OCI-LY3 (cell line): ENCODE results near the gene FHOD3.

ENCODE experiments used
- EZH2phosphoT487 ChIP-seq: fragments of 200-600 bp; shearing (Covaris generic); IDR thresholded peaks from 2 replicates; pipeline ENCODE4 v1.6.1; 2018; ENCODE audit warnings: antibody characterized with exemption, mixed run types, low read depth
- TF ChIP-seq, protein P1 (sequence below): fragments of 200-600, 300-600 bp; sonication (generic); IDR thresholded peaks from 2 replicates; pipeline ENCODE4 v1.5.1; 2014; ENCODE audit warnings: antibody characterized with exemption, low read length, low read depth

DNA sequence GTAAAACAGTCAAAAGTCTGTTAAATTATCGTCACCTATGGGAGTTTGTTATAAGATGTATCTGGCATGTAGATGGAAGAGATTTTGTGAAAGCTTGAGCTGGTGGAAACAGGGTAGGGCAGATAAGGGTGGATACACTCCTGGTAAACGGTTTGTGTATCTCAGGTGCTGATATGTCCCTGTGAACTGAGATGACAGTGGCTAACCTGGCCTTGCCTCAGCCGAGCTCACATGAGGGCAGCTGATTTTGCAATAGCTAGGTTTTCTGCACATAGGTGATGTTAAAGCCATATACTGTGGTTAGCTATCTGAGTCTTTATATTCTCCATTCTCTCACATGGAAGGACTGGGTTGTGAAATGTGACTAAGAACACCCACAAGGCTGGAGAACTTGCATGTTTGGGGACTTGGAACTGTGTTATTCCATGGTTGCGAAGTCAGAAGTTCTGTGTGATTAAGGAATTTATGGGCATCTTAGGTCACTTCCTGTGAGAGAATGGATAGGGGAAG is 326.2 kb downstream of the FHOD3 start:
- TF ChIP-seq, protein P1, sequence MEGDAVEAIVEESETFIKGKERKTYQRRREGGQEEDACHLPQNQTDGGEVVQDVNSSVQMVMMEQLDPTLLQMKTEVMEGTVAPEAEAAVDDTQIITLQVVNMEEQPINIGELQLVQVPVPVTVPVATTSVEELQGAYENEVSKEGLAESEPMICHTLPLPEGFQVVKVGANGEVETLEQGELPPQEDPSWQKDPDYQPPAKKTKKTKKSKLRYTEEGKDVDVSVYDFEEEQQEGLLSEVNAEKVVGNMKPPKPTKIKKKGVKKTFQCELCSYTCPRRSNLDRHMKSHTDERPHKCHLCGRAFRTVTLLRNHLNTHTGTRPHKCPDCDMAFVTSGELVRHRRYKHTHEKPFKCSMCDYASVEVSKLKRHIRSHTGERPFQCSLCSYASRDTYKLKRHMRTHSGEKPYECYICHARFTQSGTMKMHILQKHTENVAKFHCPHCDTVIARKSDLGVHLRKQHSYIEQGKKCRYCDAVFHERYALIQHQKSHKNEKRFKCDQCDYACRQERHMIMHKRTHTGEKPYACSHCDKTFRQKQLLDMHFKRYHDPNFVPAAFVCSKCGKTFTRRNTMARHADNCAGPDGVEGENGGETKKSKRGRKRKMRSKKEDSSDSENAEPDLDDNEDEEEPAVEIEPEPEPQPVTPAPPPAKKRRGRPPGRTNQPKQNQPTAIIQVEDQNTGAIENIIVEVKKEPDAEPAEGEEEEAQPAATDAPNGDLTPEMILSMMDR: no peak
- TF ChIP-seq EZH2phosphoT487: no peak
